ENCODE results near the gene CYP27B1. TPM values are rescaled to one million over a fixed set of nuclear protein-coding genes. Genes with fewer than 3 reads are reported as not detected.

The CYP27B1 gene
- total RNA-seq, 2 experiments from 2014 or later = 6.6 to 6.8 TPM

- ATAC-seq = no peak
- Mint-ChIP-seq H3K9me3 (ENCODE audit: low read depth) (no peaks in the 10 kb centered on the region), H3K4me3 (peak overlapping the region; percentile 100), H3K4me1 (peaks cover 51% of the 10 kb centered on the region), H3K27ac (peak overlapping the region; percentile 99), H3K27me3 (no peaks in the 10 kb centered on the region), H3K36me3 (ENCODE audit: low read depth) (peaks cover 46% of the 10 kb centered on the region)
- CTCF ChIA-PET = no interaction called here
- POLR2A ChIA-PET = interaction anchor here (1.2 kb wide), 1 partner anchor 21 kb away, joined by 3 read pairs; the partner anchor contains the start of genes EEF1AKMT3 and METTL1
- DNase-seq = no peak
- intact Hi-C loops (cut with DNase I, micrococcal nuclease) = loop anchor here (5.0 to 10.0 kb wide), 4 partner anchors 96 to 1824 kb away; partner anchors contain the start of genes BAZ2A (in 1 of the 2), CTDSP2 (in 1 of the 2), DDIT3 (in 1 of the 2) and MBD6 (in 1 of the 2)
Measured at GRCh38 chr12:57751432-57751787, 15.5 kb downstream of the CYP27B1 start.

GRCh38 chr12:57750561-57751431, 16.1 kb downstream of the CYP27B1 start:
- intact Hi-C loops (cut with DNase I, micrococcal nuclease) = loop anchor here (5.0 to 10.0 kb wide), 4 partner anchors 97 to 1823 kb away; partner anchors contain the start of genes BAZ2A (in 1 of the 2), CTDSP2 (in 1 of the 2), DDIT3 (in 1 of the 2) and MBD6 (in 1 of the 2)
- H3K9me3 Mint-ChIP-seq (ENCODE audit: low read depth) = no peaks in the 10 kb centered on the region
- DNase-seq (no peak), ATAC-seq (no peak)
- peaks cover 53% of the 10 kb centered on the region for H3K4me1 Mint-ChIP-seq
- ChIA-PET POLR2A (interaction anchor here (0.5 kb wide), 1 partner anchor 10 kb away, joined by 3 read pairs; no protein-coding TSS in a partner anchor), CTCF (interaction anchor here (1.0 to 1.3 kb wide), 2 partner anchors 9 to 14 kb away, joined by 3 to 6 read pairs; no protein-coding TSS in a partner anchor)
- peak overlapping the region; percentile 100 for H3K4me3 Mint-ChIP-seq
- peaks cover 51% of the 10 kb centered on the region for H3K36me3 Mint-ChIP-seq (ENCODE audit: low read depth)
- H3K27ac Mint-ChIP-seq = peak overlapping the region; percentile 99
- no peaks in the 10 kb centered on the region for H3K27me3 Mint-ChIP-seq

- peaks cover 60% of the 10 kb centered on the region for H3K4me1 Mint-ChIP-seq
- intact Hi-C loops (cut with DNase I, micrococcal nuclease) = no loop called here
- CTCF ChIA-PET = interaction anchor here (1.2 kb wide), 1 partner anchor 11 kb away, joined by 4 read pairs; no protein-coding TSS in a partner anchor
- ATAC-seq (no peak), DNase-seq (no peak)
- no peak overlapping the region for H3K4me3 Mint-ChIP-seq
- peaks cover 61% of the 10 kb centered on the region for H3K36me3 Mint-ChIP-seq (ENCODE audit: low read depth)
- no peaks in the 10 kb centered on the region for H3K9me3 Mint-ChIP-seq (ENCODE audit: low read depth)
- no peak overlapping the region for H3K27ac Mint-ChIP-seq
- no peaks in the 10 kb centered on the region for H3K27me3 Mint-ChIP-seq
- POLR2A ChIA-PET = interaction anchor here (1.1 kb wide), 1 partner anchor 17 kb away, joined by 3 read pairs; no protein-coding TSS in a partner anchor
Measured at GRCh38 chr12:57749061-57749460, 17.8 kb downstream of the CYP27B1 start.

- Mint-ChIP-seq H3K27me3 (no peaks in the 10 kb centered on the region), H3K36me3 (ENCODE audit: low read depth) (peaks cover 50% of the 10 kb centered on the region), H3K4me3 (peak overlapping the region; percentile 94), H3K9me3 (ENCODE audit: low read depth) (no peaks in the 10 kb centered on the region), H3K4me1 (peaks cover 48% of the 10 kb centered on the region), H3K27ac (peak overlapping the region; percentile 98)
- ChIA-PET CTCF (interaction anchor here (2.3 kb wide), 1 partner anchor 35 kb away, joined by 7 read pairs; no protein-coding TSS in a partner anchor), POLR2A (no interaction called here)
- no peak for ATAC-seq
- DNase-seq = no peak
- intact Hi-C loops (cut with DNase I, micrococcal nuclease) = no loop called here
Measured at GRCh38 chr12:57746025-57746424, 20.9 kb downstream of the CYP27B1 start.

- Mint-ChIP-seq H3K4me1 (peaks cover 48% of the 10 kb centered on the region), H3K9me3 (ENCODE audit: low read depth) (no peaks in the 10 kb centered on the region), H3K27ac (peak overlapping the region; percentile 98), H3K4me3 (peak overlapping the region; percentile 94), H3K36me3 (ENCODE audit: low read depth) (peaks cover 45% of the 10 kb centered on the region), H3K27me3 (no peaks in the 10 kb centered on the region)
- DNase-seq = no peak
- ChIA-PET CTCF (interaction anchor here (0.8 to 2.3 kb wide), 5 partner anchors 11 to 52 kb away, joined by 3 to 9 read pairs (median 5); partner anchors contain the start of genes EEF1AKMT3 and METTL1), POLR2A (interaction anchor here (0.5 to 1.5 kb wide), 5 partner anchors 11 to 285 kb away, joined by 3 to 5 read pairs (median 3); no protein-coding TSS in a partner anchor)
- ATAC-seq = no peak
- intact Hi-C loops (cut with DNase I, micrococcal nuclease) = loop anchor here (2.0 kb wide), 4 partner anchors 51 to 1629 kb away; partner anchors contain the start of genes GLI1 (in 1 of the 2), MBD6 (in 1 of the 2), OS9 (in 1 of the 2) and RPL41 (in 1 of the 2)
Measured at GRCh38 chr12:57745485-57745881, 21.4 kb downstream of the CYP27B1 start.

- DNase-seq (peak; percentile 98), ATAC-seq (peak; percentile 82)
- H3K4me3 Mint-ChIP-seq = peak within 1 kb of the TSS; percentile 94
- POLR2A ChIA-PET = interaction anchor here (0.5 to 1.5 kb wide), 6 partner anchors 12 to 284 kb away, joined by 3 to 5 read pairs (median 3); partner anchors contain the start of gene DDIT3
- H3K9me3 Mint-ChIP-seq (ENCODE audit: low read depth) = no peaks in the 10 kb centered on the region
- CTCF ChIA-PET = interaction anchor here (0.7 to 2.3 kb wide), 9 partner anchors 9 to 286 kb away, joined by 3 to 9 read pairs (median 3); partner anchors contain the start of genes EEF1AKMT3, METTL1 and TSFM
- H3K27ac Mint-ChIP-seq = peak within 1 kb of the TSS; percentile 98
- intact Hi-C loops (cut with DNase I, micrococcal nuclease) = loop anchor here (1.0 to 5.0 kb wide), 11 partner anchors 7 to 1628 kb away; partner anchors contain the start of genes ARHGAP9 (in 2 of the 2), CDK4 (in 2 of the 2), B4GALNT1 (in 1 of the 2) and DCTN2 (in 1 of the 2)
- peaks cover 40% of the 10 kb centered on the region for H3K36me3 Mint-ChIP-seq (ENCODE audit: low read depth)
- no peaks in the 10 kb centered on the region for H3K27me3 Mint-ChIP-seq
- H3K4me1 Mint-ChIP-seq = peaks cover 47% of the 10 kb centered on the region
Measured at GRCh38 chr12:57744777-57745484, 21.9 kb downstream of the CYP27B1 start, which contains the start of gene TSPAN31. TSS of gene TSPAN31 (plus strand) at chr12:57745039. CDS start at chr12:57745155, 116 bp downstream.

- intact Hi-C loops (cut with DNase I, micrococcal nuclease) = loop anchor here (1.0 to 5.0 kb wide), 11 partner anchors 8 to 1627 kb away; partner anchors contain the start of genes ARHGAP9 (in 2 of the 2), CDK4 (in 2 of the 2), B4GALNT1 (in 1 of the 2) and DCTN2 (in 1 of the 2)
- H3K4me1 Mint-ChIP-seq = peaks cover 53% of the 10 kb centered on the region
Measured at GRCh38 chr12:57744194-57744776, 22.6 kb downstream of the CYP27B1 start.

GRCh38 chr12:57743769-57744168, 23.1 kb downstream of the CYP27B1 start:
- POLR2A ChIA-PET = interaction anchor here (1.0 to 1.5 kb wide), 2 partner anchors 13 to 224 kb away, joined by 3 to 5 read pairs; partner anchors contain the start of gene DDIT3
- H3K27me3 Mint-ChIP-seq = no peaks in the 10 kb centered on the region
- CTCF ChIA-PET = interaction anchor here (1.0 to 2.3 kb wide), 4 partner anchors 14 to 285 kb away, joined by 3 to 7 read pairs (median 4); partner anchors contain the start of gene TSFM
- peak overlapping the region; percentile 94 for H3K4me3 Mint-ChIP-seq
- peaks cover 55% of the 10 kb centered on the region for H3K4me1 Mint-ChIP-seq
- peak overlapping the region; percentile 98 for H3K27ac Mint-ChIP-seq
- H3K36me3 Mint-ChIP-seq (ENCODE audit: low read depth) = peaks cover 35% of the 10 kb centered on the region
- ATAC-seq (no peak), DNase-seq (no peak)
- intact Hi-C loops (cut with DNase I, micrococcal nuclease) = loop anchor here (1.0 to 5.0 kb wide), 13 partner anchors 9 to 1627 kb away; partner anchors contain the start of genes ARHGAP9 (in 2 of the 2), CDK4 (in 2 of the 2), B4GALNT1 (in 1 of the 2) and DCTN2 (in 1 of the 2)
- H3K9me3 Mint-ChIP-seq (ENCODE audit: low read depth) = no peaks in the 10 kb centered on the region

More at GRCh38 chr12:57744194-57744776, 22.6 kb downstream of the CYP27B1 start:
- Mint-ChIP-seq H3K27me3 (no peaks in the 10 kb centered on the region), H3K36me3 (ENCODE audit: low read depth) (peaks cover 40% of the 10 kb centered on the region), H3K27ac (peak overlapping the region; percentile 98), H3K4me3 (peak overlapping the region; percentile 94), H3K9me3 (ENCODE audit: low read depth) (no peaks in the 10 kb centered on the region)
- POLR2A ChIA-PET = interaction anchor here (0.8 to 1.5 kb wide), 4 partner anchors 12 to 224 kb away, joined by 3 to 5 read pairs (median 3); partner anchors contain the start of gene DDIT3
- ATAC-seq = peak; percentile 55
- DNase-seq = peak; percentile 92
- CTCF ChIA-PET = interaction anchor here (0.7 to 2.3 kb wide), 7 partner anchors 10 to 285 kb away, joined by 3 to 9 read pairs (median 3); partner anchors contain the start of gene TSFM

- peak overlapping the region; percentile 89 for H3K4me3 Mint-ChIP-seq
- H3K27ac Mint-ChIP-seq = peak overlapping the region; percentile 93
- POLR2A ChIA-PET = no interaction called here
- ATAC-seq (peak; percentile 72), DNase-seq (peak; percentile 89)
- intact Hi-C loops (cut with DNase I, micrococcal nuclease) = loop anchor here (1.0 to 5.0 kb wide), 8 partner anchors 21 to 655 kb away; partner anchors contain the start of genes ARHGAP9 (in 2 of the 2), B4GALNT1 (in 2 of the 2), NAB2 (in 1 of the 2) and OS9 (in 1 of the 2)
- H3K36me3 Mint-ChIP-seq (ENCODE audit: low read depth) = peaks cover 19% of the 10 kb centered on the region
- H3K27me3 Mint-ChIP-seq = no peaks in the 10 kb centered on the region
- CTCF ChIA-PET = interaction anchor here (0.7 to 2.1 kb wide), 11 partner anchors 9 to 162 kb away, joined by 3 to 10 read pairs (median 3); partner anchors contain the start of gene CYP27B1
- H3K9me3 Mint-ChIP-seq (ENCODE audit: low read depth) = no peaks in the 10 kb centered on the region
- H3K4me1 Mint-ChIP-seq = peaks cover 55% of the 10 kb centered on the region
Measured at GRCh38 chr12:57741844-57742738, 24.8 kb downstream of the CYP27B1 start.
